ENCODE results near the gene SNED1.
A peak's percentile ranks its signal among the peaks of the same experiment; 100 is the strongest.

Gene SNED1

GRCh38 chr2:241128266-241128665 lies 129.8 kb downstream of the SNED1 start:
- no peak for TF ChIP-seq CTCF (IDR thresholded peaks at IDR 0.05)
- H3K4me3 ChIP-seq = no peak overlapping the region
- no peaks in the 10 kb centered on the region for H3K27me3 ChIP-seq
- no peaks in the 10 kb centered on the region for H3K9me3 ChIP-seq
- H3K36me3 ChIP-seq = peaks cover 0 to 6% (median 3%) of the 10 kb centered on the region in 3 donors
- intact Hi-C loops (cut with DNase I; ENCODE audit: low total_unique reads) = no loop called here
- H3K4me1 ChIP-seq = no peaks in the 10 kb centered on the region
- peak; percentile 12 to 40 for DNase-seq
- H3K27ac ChIP-seq = no peak overlapping the region

- no peaks in the 10 kb centered on the region for H3K27me3 ChIP-seq
- no peak for TF ChIP-seq CTCF (IDR thresholded peaks at IDR 0.05)
- intact Hi-C loops (cut with DNase I; ENCODE audit: low total_unique reads) = no loop called here
- H3K4me3 ChIP-seq = no peak overlapping the region
- no peak overlapping the region for H3K27ac ChIP-seq
- DNase-seq = peak; percentile 7 to 35
- H3K9me3 ChIP-seq = no peaks in the 10 kb centered on the region
- H3K36me3 ChIP-seq = peaks cover 0 to 6% (median 3%) of the 10 kb centered on the region in 3 donors
- no peaks in the 10 kb centered on the region for H3K4me1 ChIP-seq
These were observed 130.9 kb downstream of the SNED1 start for GRCh38 chr2:241129086-241129871.

GRCh38 chr2:241130316-241130715 lies 131.9 kb downstream of the SNED1 start:
- Histone ChIP-seq H3K9me3 (no peaks in the 10 kb centered on the region), H3K27me3 (no peaks in the 10 kb centered on the region), H3K36me3 (peaks cover 0 to 6% (median 3%) of the 10 kb centered on the region in 3 donors), H3K27ac (no peak overlapping the region), H3K4me1 (no peaks in the 10 kb centered on the region), H3K4me3 (no peak overlapping the region)
- intact Hi-C loops (cut with DNase I; ENCODE audit: low total_unique reads) = no loop called here
- peak; percentile 13 to 40 for DNase-seq
- TF ChIP-seq CTCF (IDR thresholded peaks at IDR 0.05) = no peak

DNA sequence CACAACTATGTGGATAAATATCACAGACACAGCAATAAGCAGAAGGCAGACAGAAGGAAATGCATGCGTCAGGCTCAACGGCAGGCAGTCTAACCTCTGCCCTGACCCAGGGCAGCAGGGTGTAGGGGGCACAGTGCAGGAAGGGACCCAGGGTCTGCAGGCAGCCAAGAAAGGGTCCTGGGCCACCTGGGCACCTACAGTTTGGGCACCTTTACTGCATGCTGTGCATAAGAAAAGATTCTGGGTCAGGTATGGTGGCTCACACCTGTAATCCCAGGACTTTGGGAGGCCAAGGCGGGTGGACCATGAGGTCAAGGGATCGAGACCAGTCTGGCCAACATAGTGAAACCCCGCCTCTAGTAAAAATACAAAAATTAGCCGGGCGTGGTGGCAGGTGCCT lies 133.1 kb downstream of the SNED1 start:
- no peak overlapping the region for H3K27ac ChIP-seq
- H3K27me3 ChIP-seq = no peaks in the 10 kb centered on the region
- no peak for TF ChIP-seq CTCF (IDR thresholded peaks at IDR 0.05)
- H3K9me3 ChIP-seq = no peaks in the 10 kb centered on the region
- H3K36me3 ChIP-seq = peaks cover 0 to 15% (median 3%) of the 10 kb centered on the region in 3 donors
- peak in 1 of 2 donors; percentile 34 for DNase-seq
- intact Hi-C loops (cut with DNase I; ENCODE audit: low total_unique reads) = no loop called here
- H3K4me1 ChIP-seq = no peaks in the 10 kb centered on the region
- H3K4me3 ChIP-seq = no peak overlapping the region

DNA sequence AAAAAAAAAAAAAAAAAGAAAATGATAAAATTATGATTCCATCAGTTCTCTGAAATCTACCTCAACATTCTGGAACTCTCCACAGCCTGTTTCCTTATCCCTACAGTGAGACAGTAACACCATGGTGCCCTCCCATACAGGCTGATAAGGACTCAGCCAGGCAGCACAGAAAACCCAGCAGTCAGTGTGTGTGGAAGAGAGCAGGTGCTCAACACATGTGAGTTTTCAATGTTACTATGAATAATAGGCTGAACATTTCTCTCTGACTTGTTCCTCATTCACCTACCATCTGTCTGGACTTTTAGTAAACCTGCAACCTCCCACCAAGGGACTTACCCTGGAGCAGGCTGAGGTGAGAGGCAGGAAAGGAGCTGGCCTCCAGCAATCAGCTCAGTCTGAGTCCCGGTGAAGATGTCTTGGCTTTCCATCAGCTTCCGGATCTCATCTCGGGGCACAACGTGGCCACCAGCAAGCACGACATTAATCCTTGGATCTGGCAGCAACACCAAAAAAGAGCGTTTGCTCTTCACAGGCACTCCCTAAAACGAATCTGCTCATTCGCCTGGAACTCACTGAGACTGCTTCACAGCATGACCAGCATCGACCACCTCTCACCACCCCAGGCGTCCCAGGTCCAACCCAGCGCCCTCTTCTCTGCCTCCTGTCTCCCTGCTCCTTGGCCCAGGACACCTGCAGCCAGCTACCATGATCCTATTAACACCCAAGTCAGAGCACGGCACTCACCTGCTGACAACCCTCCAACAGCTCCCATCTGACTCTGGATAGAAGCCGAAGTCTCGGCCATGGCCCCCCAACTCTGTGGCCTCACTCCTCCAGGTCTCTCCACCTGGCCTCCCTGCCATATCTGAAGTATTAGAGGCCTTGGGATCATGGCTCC lies 134.4 kb downstream of the SNED1 start:
- peaks cover 0 to 20% (median 3%) of the 10 kb centered on the region in 3 donors for H3K36me3 ChIP-seq
- no peak for TF ChIP-seq CTCF (IDR thresholded peaks at IDR 0.05)
- no peak overlapping the region for H3K4me3 ChIP-seq
- H3K9me3 ChIP-seq = no peaks in the 10 kb centered on the region
- H3K27me3 ChIP-seq = no peaks in the 10 kb centered on the region
- DNase-seq = peak; percentile 4 to 32
- no peak overlapping the region for H3K27ac ChIP-seq
- intact Hi-C loops (cut with DNase I; ENCODE audit: low total_unique reads) = no loop called here
- H3K4me1 ChIP-seq = no peaks in the 10 kb centered on the region
